Measurements from ENCODE around the gene STIP1. TPM values are rescaled to one million over a fixed set of nuclear protein-coding genes. Genes with fewer than 3 reads are reported as not detected.
A peak's percentile ranks its signal among the peaks of the same experiment; 100 is the strongest.

Gene STIP1
- total and polyA plus RNA-seq, 9 of the 15 experiments (the other 6 are each of a cell fraction or from before 2014, with no cell fraction given) = 58.1 to 465 (median 346) TPM

- TF ChIP-seq MBD2 (IDR thresholded peaks at IDR 0.05; ENCODE audit: borderline replicate concordance, low read depth) (no peak), TOE1 (IDR thresholded peaks at IDR 0.05; ENCODE audit: borderline replicate concordance) (peak; percentile 94), TOE1 (CRISPR knock-in tag; IDR thresholded peaks at IDR 0.05; ENCODE audit: borderline replicate concordance, low read depth) (no peak), TAF1 (IDR thresholded peaks at IDR 0.05; ENCODE audit: control insufficient read depth, extremely low read depth, insufficient read depth, low read length, severe bottlenecking) (peak; percentile 85), BCOR (IDR thresholded peaks at IDR 0.05) (peak; percentile 70), USF2 (CRISPR knock-in tag; IDR thresholded peaks at IDR 0.05) (peak; percentile 94), RAD21 (CRISPR knock-in tag; conservative IDR thresholded peaks at IDR 0.05 in 1 of 2, IDR thresholded peaks at IDR 0.05 in 1 of 2) (peak in 1 of 2 experiments; percentile 19; a peak in 1 of 4 replicates), RBM34 (IDR thresholded peaks at IDR 0.05; ENCODE audit: borderline replicate concordance, insufficient read depth, low read length) (no peak), XRCC4 (IDR thresholded peaks at IDR 0.05; ENCODE audit: extremely low read depth, insufficient read depth, insufficient read length) (no peak), TEAD4 (IDR thresholded peaks at IDR 0.05; ENCODE audit: low read length) (peak; percentile 41; the same call in 1 of the 2 replicates), TEAD4 (CRISPR knock-in tag; IDR thresholded peaks at IDR 0.05; ENCODE audit: borderline replicate concordance) (no peak), ZNF449 (CRISPR knock-in tag; IDR thresholded peaks at IDR 0.05) (no peak), ZNF445 (CRISPR knock-in tag; IDR thresholded peaks at IDR 0.05; ENCODE audit: low read depth) (peak; percentile 43; the same call in 1 of the 2 replicates), ZBTB33 (CRISPR knock-in tag; IDR thresholded peaks at IDR 0.05) (no peak; the same call in 1 of the 2 replicates), TCFL5 (CRISPR knock-in tag; conservative IDR thresholded peaks at IDR 0.05) (no peak), NUFIP1 (IDR thresholded peaks at IDR 0.05; ENCODE audit: partially characterized antibody) (no peak), CBX2 (IDR thresholded peaks at IDR 0.05; ENCODE audit: insufficient read depth, low read length, poor library complexity, severe bottlenecking) (no peak), ARID2 (IDR thresholded peaks at IDR 0.05) (no peak), ZKSCAN8 (CRISPR knock-in tag; IDR thresholded peaks at IDR 0.05) (no peak), VEZF1 (CRISPR knock-in tag; IDR thresholded peaks at IDR 0.05) (no peak), ELK1 (CRISPR knock-in tag; IDR thresholded peaks at IDR 0.05) (no peak), EP300 (IDR thresholded peaks at IDR 0.05; ENCODE audit: low read length) (no peak)
These were observed 737 bp upstream of the STIP1 start (continued) for GRCh38 chr11:64185175-64185692.
